Keratinocyte (primary cell): Measurements from ENCODE around the gene MTUS2. TPM values are rescaled to one million over a fixed set of nuclear protein-coding genes. Genes with fewer than 3 reads are reported as not detected.

Experiments
- DNase-seq: peaks from one replicate; pipeline ENCODE4 v3.0.0-alpha.2; 2011; ENCODE audit warnings: low read depth, missing footprints, low spot score
- FAIRE-seq: peaks from 2 replicates; lab custom pipeline; 2011; peaks lifted over from hg19 to GRCh38; lab: Jason Lieb, UNC
- H2AFZ ChIP-seq: 2 replicates; pipeline ENCODE4 v1.6.0; 2012; ENCODE audit warnings: low read length, control low read depth, inconsistent platforms; ENCODE audit not compliant: control insufficient read depth
- H3K27ac ChIP-seq: 2 replicates; pipeline ENCODE4 v1.5.1; 2011; ENCODE audit warnings: low read length; ENCODE audit not compliant: control insufficient read depth, insufficient read depth
- H3K27me3 ChIP-seq: 3 replicates; pipeline ENCODE4 v1.6.0; 2011; ENCODE audit warnings: low read length; ENCODE audit not compliant: control insufficient read depth, insufficient read depth; ENCODE audit errors: extremely low read depth
- H3K36me3 ChIP-seq, 2 experiments: 2 replicates in 1 of 2; 3 replicates in 1 of 2; pipeline ENCODE4 v1.5.1; 2011; ENCODE audit warnings: low read length in 2 of 2, mild to moderate bottlenecking in 1 of 2; ENCODE audit not compliant: control insufficient read depth in 2 of 2, insufficient read depth in 2 of 2; ENCODE audit errors: extremely low read depth in 1 of 2
- H3K4me1 ChIP-seq: 3 replicates; pipeline ENCODE4 v1.5.1; 2011; ENCODE audit warnings: low read length; ENCODE audit not compliant: control insufficient read depth, insufficient read depth; ENCODE audit errors: extremely low read depth
- H3K4me2 ChIP-seq: 3 replicates; pipeline ENCODE4 v1.6.0; 2011; ENCODE audit warnings: low read depth, low read length; ENCODE audit not compliant: control insufficient read depth, insufficient read depth; ENCODE audit errors: extremely low read depth
- H3K4me3 ChIP-seq, 3 experiments: fragments of 200-600 bp in 1 of 3; sonication (generic) in 1 of 3; 2 replicates in 2 of 3; 3 replicates in 1 of 3; pipeline ENCODE4 v1.5.1; 2011 to 2016; ENCODE audit warnings: low read length in 3 of 3, mild to moderate bottlenecking in 3 of 3, control low read depth in 2 of 3, inconsistent platforms in 1 of 3, low read depth in 1 of 3, mixed read lengths in 1 of 3, mixed run types in 1 of 3, moderate library complexity in 1 of 3; ENCODE audit not compliant: control insufficient read depth in 2 of 3, insufficient read depth in 2 of 3; ENCODE audit errors: extremely low read depth in 1 of 3
- H3K79me2 ChIP-seq: 2 replicates; pipeline ENCODE4 v1.6.0; 2012; ENCODE audit warnings: low read length; ENCODE audit not compliant: control insufficient read depth, insufficient read depth
- H3K9ac ChIP-seq: 3 replicates; pipeline ENCODE4 v1.6.0; 2011; ENCODE audit warnings: low read length; ENCODE audit not compliant: control insufficient read depth, insufficient read depth; ENCODE audit errors: extremely low read depth
- H3K9me1 ChIP-seq: 3 replicates; pipeline ENCODE4 v1.6.0; 2011; ENCODE audit warnings: low read length; ENCODE audit not compliant: control insufficient read depth, insufficient read depth; ENCODE audit errors: extremely low read depth
- H3K9me3 ChIP-seq: 2 replicates; pipeline ENCODE4 v1.5.1; 2012; ENCODE audit warnings: low read depth, low read length; ENCODE audit not compliant: control insufficient read depth
- H4K20me1 ChIP-seq: 3 replicates; pipeline ENCODE4 v1.6.0; 2011; ENCODE audit warnings: low read length; ENCODE audit not compliant: control insufficient read depth, insufficient read depth; ENCODE audit errors: extremely low read depth
- CTCF ChIP-seq, 3 experiments: IDR thresholded peaks in 1 of 3; conservative IDR thresholded peaks in 1 of 3; optimal IDR thresholded peaks in 1 of 3; 2 replicates in 2 of 3; 3 replicates in 1 of 3; pipeline versions ENCODE3 to v1.5.1; 2011; ENCODE audit warnings: low read length in 3 of 3, mild to moderate bottlenecking in 3 of 3, moderate library complexity in 2 of 3, control low read depth in 1 of 3, inconsistent platforms in 1 of 3; ENCODE audit not compliant: insufficient read depth in 2 of 3; ENCODE audit errors: extremely low read depth in 1 of 3
- EZH2 ChIP-seq: IDR thresholded peaks from one replicate; pipeline ENCODE4 v1.6.1; 2012; ENCODE audit warnings: inconsistent platforms, mild to moderate bottlenecking, low read length, moderate library complexity
- dilution Hi-C: fragments of 300-500 bp; cut with MboI; formaldehyde crosslinking; loops from one replicate; pipeline ENCODE4 v1.7.0; 2020; ENCODE audit warnings: low sequenced_read_pairs; ENCODE audit not compliant: extremely low pct_ligation_motif_present
- polyA plus RNA-seq, 5 experiments: library from polyadenylated mRNA; depleted of rRNA in 3 of 5; stranded (reverse) in 3 of 5; stranded (forward) in 1 of 5; unstranded in 1 of 5; fragments of >200 nt; gene quantifications; 1 replicate in 1 of 5; 2 replicates in 3 of 5; 3 replicates in 1 of 5; pipeline versions ENCODE4 v1.2.1 to v1.2.3, GENCODE V29; 2011 to 2012; ENCODE audit warnings: missing spikeins in 2 of 5, low read depth in 1 of 5, low replicate concordance in 1 of 5

MTUS2 gene
- polyA plus RNA-seq, 1 donor (not counting 4 experiments of a cell fraction or from before 2014, with no cell fraction given) = 0.17 TPM

- TF ChIP-seq EZH2 = no peak
- no peak for TF ChIP-seq CTCF (optimal IDR thresholded peaks at IDR 0.05 in 1 of 3, IDR thresholded peaks at IDR 0.05 in 1 of 3, conservative IDR thresholded peaks at IDR 0.05 in 1 of 3; ENCODE audit: extremely low read depth in 1 of 3, insufficient read depth in 2 of 3, low read length in 3 of 3)
- Histone ChIP-seq H3K79me2 (no peaks in the 10 kb centered on the region), H4K20me1 (no peaks in the 10 kb centered on the region), H2AFZ (no peak overlapping the region), H3K4me1 (no peaks in the 10 kb centered on the region), H3K4me3 (no peak overlapping the region), H3K36me3 (no peaks in the 10 kb centered on the region), H3K9me3 (no peaks in the 10 kb centered on the region), H3K27ac (no peak overlapping the region), H3K27me3 (peaks cover 4% of the 10 kb centered on the region), H3K4me2 (no peak overlapping the region), H3K9ac (no peak overlapping the region), H3K9me1 (peaks cover 3% of the 10 kb centered on the region)
- FAIRE-seq = no peak
- dilution Hi-C loops = no loop called here
- DNase-seq = no peak
Measured at GRCh38 chr13:29421118-29421517, 601.0 kb downstream of the MTUS2 start.

GRCh38 chr13:29422015-29422414, 601.9 kb downstream of the MTUS2 start:
- dilution Hi-C loops = no loop called here
- DNase-seq (no peak), FAIRE-seq (no peak)
- no peak overlapping the region for H3K27ac ChIP-seq
- no peak for TF ChIP-seq EZH2
- peaks cover 3% of the 10 kb centered on the region for H3K9me1 ChIP-seq
- no peak overlapping the region for H3K4me2 ChIP-seq
- H3K4me3 ChIP-seq = no peak overlapping the region
- H3K4me1 ChIP-seq = no peaks in the 10 kb centered on the region
- H3K36me3 ChIP-seq = no peaks in the 10 kb centered on the region
- no peaks in the 10 kb centered on the region for H4K20me1 ChIP-seq
- no peaks in the 10 kb centered on the region for H3K79me2 ChIP-seq
- H3K9me3 ChIP-seq = no peaks in the 10 kb centered on the region
- no peak overlapping the region for H2AFZ ChIP-seq
- no peak overlapping the region for H3K9ac ChIP-seq
- H3K27me3 ChIP-seq = peaks cover 7% of the 10 kb centered on the region

- H3K27me3 ChIP-seq = peaks cover 7% of the 10 kb centered on the region
- no peaks in the 10 kb centered on the region for H4K20me1 ChIP-seq
- H3K27ac ChIP-seq = no peak overlapping the region
- no peak overlapping the region for H2AFZ ChIP-seq
- H3K9me3 ChIP-seq = no peaks in the 10 kb centered on the region
- no peak overlapping the region for H3K4me2 ChIP-seq
- H3K4me3 ChIP-seq = no peak overlapping the region
- FAIRE-seq (no peak), DNase-seq (no peak)
- dilution Hi-C loops = no loop called here
- TF ChIP-seq EZH2 (no peak), CTCF (optimal IDR thresholded peaks at IDR 0.05 in 1 of 3, IDR thresholded peaks at IDR 0.05 in 1 of 3, conservative IDR thresholded peaks at IDR 0.05 in 1 of 3; ENCODE audit: extremely low read depth in 1 of 3, insufficient read depth in 2 of 3, low read length in 3 of 3) (no peak)
- H3K4me1 ChIP-seq = peaks cover 4% of the 10 kb centered on the region
- H3K79me2 ChIP-seq = no peaks in the 10 kb centered on the region
- no peaks in the 10 kb centered on the region for H3K36me3 ChIP-seq
- H3K9ac ChIP-seq = no peak overlapping the region
- H3K9me1 ChIP-seq = peaks cover 3% of the 10 kb centered on the region
Measured at GRCh38 chr13:29423050-29423449, 602.9 kb downstream of the MTUS2 start.
